Measurements from ENCODE around the gene GRIA4.

GRIA4 gene

GRCh38 chr11:105907319-105907718, 297.4 kb downstream of the GRIA4 start:
- Mint-ChIP-seq H3K4me3 (no peak overlapping the region), H3K4me1 (no peaks in the 10 kb centered on the region), H3K9me3 (no peaks in the 10 kb centered on the region), H3K36me3 (ENCODE audit: low read depth) (no peaks in the 10 kb centered on the region), H3K27ac (no peak overlapping the region), H3K27me3 (ENCODE audit: low read depth, poor library complexity) (no peaks in the 10 kb centered on the region)
- no peak for TF ChIP-seq CTCF (IDR thresholded peaks at IDR 0.05)
- no peak for DNase-seq

- Mint-ChIP-seq H3K4me1 (no peaks in the 10 kb centered on the region), H3K36me3 (ENCODE audit: low read depth) (no peaks in the 10 kb centered on the region), H3K9me3 (no peaks in the 10 kb centered on the region), H3K4me3 (no peak overlapping the region), H3K27me3 (ENCODE audit: low read depth, poor library complexity) (no peaks in the 10 kb centered on the region), H3K27ac (no peak overlapping the region)
- TF ChIP-seq CTCF (IDR thresholded peaks at IDR 0.05): no peak
- no peak for DNase-seq
Observed at GRCh38 chr11:105910095-105910715, 300.3 kb downstream of the GRIA4 start.

GRCh38 chr11:105911454-105911853, 301.6 kb downstream of the GRIA4 start:
- Mint-ChIP-seq H3K4me3 (no peak overlapping the region), H3K27me3 (ENCODE audit: low read depth, poor library complexity) (no peaks in the 10 kb centered on the region), H3K4me1 (no peaks in the 10 kb centered on the region), H3K36me3 (ENCODE audit: low read depth) (no peaks in the 10 kb centered on the region), H3K9me3 (no peaks in the 10 kb centered on the region), H3K27ac (no peak overlapping the region)
- DNase-seq: no peak
- no peak for TF ChIP-seq CTCF (IDR thresholded peaks at IDR 0.05)

- Mint-ChIP-seq H3K4me1 (no peaks in the 10 kb centered on the region), H3K36me3 (ENCODE audit: low read depth) (no peaks in the 10 kb centered on the region)
Observed at GRCh38 chr11:105912666-105913065, 302.8 kb downstream of the GRIA4 start.

GRCh38 chr11:105915021-105915420, 305.1 kb downstream of the GRIA4 start:
- H3K4me1 Mint-ChIP-seq: no peaks in the 10 kb centered on the region
- TF ChIP-seq CTCF (IDR thresholded peaks at IDR 0.05): no peak
- no peak overlapping the region for H3K4me3 Mint-ChIP-seq
- no peaks in the 10 kb centered on the region for H3K9me3 Mint-ChIP-seq
- DNase-seq: no peak
- no peaks in the 10 kb centered on the region for H3K36me3 Mint-ChIP-seq (ENCODE audit: low read depth)
- no peak overlapping the region for H3K27ac Mint-ChIP-seq
- no peaks in the 10 kb centered on the region for H3K27me3 Mint-ChIP-seq (ENCODE audit: low read depth, poor library complexity)

More at GRCh38 chr11:105912666-105913065, 302.8 kb downstream of the GRIA4 start:
- TF ChIP-seq CTCF (IDR thresholded peaks at IDR 0.05): no peak
- Mint-ChIP-seq H3K9me3 (no peaks in the 10 kb centered on the region), H3K27me3 (ENCODE audit: low read depth, poor library complexity) (no peaks in the 10 kb centered on the region), H3K4me3 (no peak overlapping the region), H3K27ac (no peak overlapping the region)
- DNase-seq: no peak

- H3K4me1 Mint-ChIP-seq: no peaks in the 10 kb centered on the region
- no peaks in the 10 kb centered on the region for H3K36me3 Mint-ChIP-seq (ENCODE audit: low read depth)
- DNase-seq: no peak
- no peak overlapping the region for H3K27ac Mint-ChIP-seq
- no peak overlapping the region for H3K4me3 Mint-ChIP-seq
- no peaks in the 10 kb centered on the region for H3K27me3 Mint-ChIP-seq (ENCODE audit: low read depth, poor library complexity)
- no peaks in the 10 kb centered on the region for H3K9me3 Mint-ChIP-seq
- TF ChIP-seq CTCF (IDR thresholded peaks at IDR 0.05): no peak
Observed at GRCh38 chr11:105918039-105918438, 308.2 kb downstream of the GRIA4 start.
